GM12878 (cell line): ENCODE data around the gene UBALD2. TPM values are rescaled to one million over a fixed set of nuclear protein-coding genes. Genes with fewer than 3 reads are reported as not detected.

ENCODE experiments used
- BCL11A ChIP-seq: IDR thresholded peaks from 2 replicates; pipeline ENCODE4 v1.6.1; 2011; ENCODE audit warnings: low read depth, low read length
- BMI1 ChIP-seq: fragments of 450-650 bp; IDR thresholded peaks from 2 replicates; pipeline ENCODE4 v1.6.1; 2016; ENCODE audit warnings: mild to moderate bottlenecking, moderate library complexity, borderline replicate concordance
- CREM ChIP-seq: IDR thresholded peaks from 2 replicates; pipeline ENCODE4 v1.6.1; 2014; ENCODE audit warnings: antibody characterized with exemption, low read depth
- DPF2 ChIP-seq: fragments of 450-650 bp; IDR thresholded peaks from 2 replicates; pipeline ENCODE4 v1.6.1; 2017; ENCODE audit warnings: mild to moderate bottlenecking
- EGR1 ChIP-seq, 2 experiments: IDR thresholded peaks; 1 replicate in 1 of 2; 2 replicates in 1 of 2; pipeline ENCODE4 v1.6.1; 2011 to 2012; ENCODE audit warnings: low read depth in 2 of 2, low read length in 2 of 2, borderline replicate concordance in 1 of 2, mild to moderate bottlenecking in 1 of 2, moderate library complexity in 1 of 2
- EP300 ChIP-seq, 2 experiments: fragments of 150-350 bp in 1 of 2; IDR thresholded peaks; 2 replicates each; pipeline ENCODE4 v1.6.1; 2011 to 2012; ENCODE audit warnings: low read depth in 2 of 2, low read length in 2 of 2, borderline replicate concordance in 1 of 2, improper control_type of control experiment in 1 of 2, inconsistent platforms in 1 of 2; ENCODE audit not compliant: control insufficient read depth in 1 of 2
- IKZF1 ChIP-seq: fragments of 450-650 bp; conservative IDR thresholded peaks from 2 replicates; pipeline ENCODE4 v1.6.1; 2017; ENCODE audit warnings: antibody characterized with exemption, mild to moderate bottlenecking
- JUND ChIP-seq: IDR thresholded peaks from 2 replicates; pipeline ENCODE4 v1.6.1; 2012; ENCODE audit warnings: low read depth, mild to moderate bottlenecking, low read length, improper control_type of control experiment, moderate library complexity
- MXI1 ChIP-seq: fragments of 150-350 bp; IDR thresholded peaks from 2 replicates; pipeline ENCODE4 v1.6.1; 2011; ENCODE audit warnings: low read depth, mild to moderate bottlenecking, inconsistent platforms, low read length, improper control_type of control experiment
- NBN ChIP-seq: fragments of 450-650 bp; IDR thresholded peaks from 2 replicates; pipeline ENCODE4 v1.6.1; 2016
- POLR2A ChIP-seq: IDR thresholded peaks from 2 replicates; pipeline ENCODE4 v1.6.1; 2011; ENCODE audit warnings: low read depth, mild to moderate bottlenecking, low read length
- RB1 ChIP-seq: fragments of 450-650 bp; formaldehyde crosslinking; IDR thresholded peaks from 2 replicates; pipeline ENCODE4 v1.6.1; 2017; ENCODE audit warnings: mild to moderate bottlenecking, borderline replicate concordance
- SUPT20H ChIP-seq: IDR thresholded peaks from 2 replicates; pipeline ENCODE4 v1.6.1; 2011; ENCODE audit warnings: low read depth, mild to moderate bottlenecking, low read length, moderate library complexity, borderline replicate concordance; ENCODE audit not compliant: control insufficient read depth
- polyA plus RNA-seq, 11 experiments: library from polyadenylated mRNA; depleted of rRNA in 4 of 11; unstranded in 6 of 11; stranded (reverse) in 5 of 11; fragments of >200 nt; fragmentation: Nextera tagmentation in 4 of 11; fragmentation: Illumina TruSeq in 1 of 11; extraction: Ambion mirVana in 4 of 11; extraction: Trizol in 1 of 11; gene quantifications; 1 replicate in 1 of 11; 2 replicates in 10 of 11; pipeline versions ENCODE4 v1.2.1 to v1.2.3, GENCODE V29; 2011 to 2016; ENCODE audit warnings: inconsistent platforms in 2 of 11, missing spikeins in 2 of 11, low read depth in 1 of 11
- total RNA-seq, 4 experiments: library from RNA; depleted of rRNA in 3 of 4; stranded (reverse); fragments of >200 nt in 3 of 4; fragmentation: Illumina TruSeq in 1 of 4; extraction: Trizol in 1 of 4; gene quantifications; 2 replicates each; pipeline versions ENCODE4 v1.2.1 to v1.2.3, GENCODE V29; 2013 to 2021
- TF ChIP-seq, protein P1 (sequence below): fragments of 450-650 bp; IDR thresholded peaks from 2 replicates; pipeline ENCODE4 v1.6.1; 2017; ENCODE audit warnings: mild to moderate bottlenecking, moderate library complexity
- TF ChIP-seq, protein P2 (sequence below): IDR thresholded peaks from 2 replicates; pipeline ENCODE4 v1.6.1; 2012; ENCODE audit warnings: low read depth, low read length, improper control_type of control experiment
- TF ChIP-seq, protein P3 (sequence below): IDR thresholded peaks from 2 replicates; pipeline ENCODE4 v1.6.1; 2011; ENCODE audit warnings: borderline replicate concordance, low read depth, mild to moderate bottlenecking, moderate library complexity, mixed read lengths, low read length; ENCODE audit not compliant: insufficient read depth; ENCODE audit errors: extremely low read length
- TF ChIP-seq, protein P4 (sequence below): IDR thresholded peaks from 2 replicates; pipeline ENCODE4 v1.6.1; 2012; ENCODE audit warnings: improper control_type of control experiment, low read depth, low read length; ENCODE audit not compliant: insufficient replicate concordance

Gene UBALD2
- total and polyA plus RNA-seq, 10 of the 15 experiments (the other 5 are each of a cell fraction or from before 2014, with no cell fraction given): 2.8 to 165 (median 20.6) TPM

DNA sequence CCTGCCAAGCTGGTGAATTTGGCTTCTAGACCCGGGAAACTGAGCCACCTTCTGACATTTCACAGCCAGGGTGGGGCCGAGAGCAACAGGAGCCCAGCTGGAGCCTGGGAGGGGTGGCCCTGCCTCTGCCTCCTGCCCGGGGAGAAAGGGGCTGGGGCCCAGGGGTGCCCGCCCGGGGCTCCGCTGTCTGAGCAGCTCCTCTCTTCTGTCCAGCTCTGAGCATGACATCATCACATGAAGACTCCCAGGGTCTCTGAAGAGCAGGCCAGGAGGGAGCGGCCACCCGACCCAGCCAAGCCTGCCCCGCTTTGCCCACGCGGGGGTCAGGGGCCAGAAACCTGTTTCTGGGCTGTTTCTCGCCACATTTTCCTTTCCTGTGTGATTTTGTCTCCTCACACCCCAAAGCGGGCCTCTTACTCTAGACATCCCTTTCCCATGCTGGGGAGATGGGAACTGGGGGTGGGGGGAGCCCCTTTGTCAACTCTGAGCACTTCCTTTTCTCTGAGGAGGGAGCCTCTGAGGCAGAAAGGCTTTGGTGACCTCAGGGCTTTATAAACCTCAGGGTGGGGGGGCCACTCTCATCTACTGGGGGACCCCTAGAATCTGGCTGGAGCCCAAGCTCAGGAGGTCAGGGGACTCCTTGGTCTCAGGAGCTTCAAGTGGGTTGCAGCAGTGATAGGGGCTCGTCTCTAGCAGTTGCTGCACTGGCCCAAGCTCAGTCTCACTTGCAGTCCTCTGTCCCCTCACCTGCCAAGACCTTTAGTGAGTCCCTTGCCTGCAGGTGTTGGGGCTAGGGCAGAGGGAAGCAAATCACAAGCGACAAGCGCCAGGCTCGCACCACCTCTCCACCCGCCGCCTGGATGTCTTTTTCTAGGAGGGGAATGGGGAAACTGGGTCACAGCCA is 7.6 kb downstream of the UBALD2 start (continued):
- TF ChIP-seq, protein P1, sequence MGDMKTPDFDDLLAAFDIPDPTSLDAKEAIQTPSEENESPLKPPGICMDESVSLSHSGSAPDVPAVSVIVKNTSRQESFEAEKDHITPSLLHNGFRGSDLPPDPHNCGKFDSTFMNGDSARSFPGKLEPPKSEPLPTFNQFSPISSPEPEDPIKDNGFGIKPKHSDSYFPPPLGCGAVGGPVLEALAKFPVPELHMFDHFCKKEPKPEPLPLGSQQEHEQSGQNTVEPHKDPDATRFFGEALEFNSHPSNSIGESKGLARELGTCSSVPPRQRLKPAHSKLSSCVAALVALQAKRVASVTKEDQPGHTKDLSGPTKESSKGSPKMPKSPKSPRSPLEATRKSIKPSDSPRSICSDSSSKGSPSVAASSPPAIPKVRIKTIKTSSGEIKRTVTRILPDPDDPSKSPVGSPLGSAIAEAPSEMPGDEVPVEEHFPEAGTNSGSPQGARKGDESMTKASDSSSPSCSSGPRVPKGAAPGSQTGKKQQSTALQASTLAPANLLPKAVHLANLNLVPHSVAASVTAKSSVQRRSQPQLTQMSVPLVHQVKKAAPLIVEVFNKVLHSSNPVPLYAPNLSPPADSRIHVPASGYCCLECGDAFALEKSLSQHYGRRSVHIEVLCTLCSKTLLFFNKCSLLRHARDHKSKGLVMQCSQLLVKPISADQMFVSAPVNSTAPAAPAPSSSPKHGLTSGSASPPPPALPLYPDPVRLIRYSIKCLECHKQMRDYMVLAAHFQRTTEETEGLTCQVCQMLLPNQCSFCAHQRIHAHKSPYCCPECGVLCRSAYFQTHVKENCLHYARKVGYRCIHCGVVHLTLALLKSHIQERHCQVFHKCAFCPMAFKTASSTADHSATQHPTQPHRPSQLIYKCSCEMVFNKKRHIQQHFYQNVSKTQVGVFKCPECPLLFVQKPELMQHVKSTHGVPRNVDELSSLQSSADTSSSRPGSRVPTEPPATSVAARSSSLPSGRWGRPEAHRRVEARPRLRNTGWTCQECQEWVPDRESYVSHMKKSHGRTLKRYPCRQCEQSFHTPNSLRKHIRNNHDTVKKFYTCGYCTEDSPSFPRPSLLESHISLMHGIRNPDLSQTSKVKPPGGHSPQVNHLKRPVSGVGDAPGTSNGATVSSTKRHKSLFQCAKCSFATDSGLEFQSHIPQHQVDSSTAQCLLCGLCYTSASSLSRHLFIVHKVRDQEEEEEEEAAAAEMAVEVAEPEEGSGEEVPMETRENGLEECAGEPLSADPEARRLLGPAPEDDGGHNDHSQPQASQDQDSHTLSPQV: no peak
- TF ChIP-seq, protein P2, sequence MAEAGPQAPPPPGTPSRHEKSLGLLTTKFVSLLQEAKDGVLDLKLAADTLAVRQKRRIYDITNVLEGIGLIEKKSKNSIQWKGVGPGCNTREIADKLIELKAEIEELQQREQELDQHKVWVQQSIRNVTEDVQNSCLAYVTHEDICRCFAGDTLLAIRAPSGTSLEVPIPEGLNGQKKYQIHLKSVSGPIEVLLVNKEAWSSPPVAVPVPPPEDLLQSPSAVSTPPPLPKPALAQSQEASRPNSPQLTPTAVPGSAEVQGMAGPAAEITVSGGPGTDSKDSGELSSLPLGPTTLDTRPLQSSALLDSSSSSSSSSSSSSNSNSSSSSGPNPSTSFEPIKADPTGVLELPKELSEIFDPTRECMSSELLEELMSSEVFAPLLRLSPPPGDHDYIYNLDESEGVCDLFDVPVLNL: no peak
- TF ChIP-seq SUPT20H (no peak), BMI1 (no peak), MXI1 (no peak), DPF2 (peak; percentile 78), IKZF1 (peak; percentile 90), NBN (peak; percentile 11), JUND (no peak), CREM (peak; percentile 71; the same call in 1 of the 2 replicates), EP300 (IDR thresholded peaks at IDR 0.05; ENCODE audit: borderline replicate concordance in 1 of 2, control insufficient read depth in 1 of 2, low read depth in 2 of 2, low read length in 2 of 2) (peak; percentile 30 to 35; a peak in 1 of 4 replicates), BCL11A (0 out of 2 replicates have a peak, but pooled peaks have one; percentile 10), EGR1 (IDR thresholded peaks at IDR 0.05; ENCODE audit: borderline replicate concordance in 1 of 2, low read depth in 2 of 2, low read length in 2 of 2) (peak in 1 of 2 experiments; percentile 97; a peak in 2 of 3 replicates), RB1 (no peak), POLR2A (peak; percentile 71)
- TF ChIP-seq, protein P3, sequence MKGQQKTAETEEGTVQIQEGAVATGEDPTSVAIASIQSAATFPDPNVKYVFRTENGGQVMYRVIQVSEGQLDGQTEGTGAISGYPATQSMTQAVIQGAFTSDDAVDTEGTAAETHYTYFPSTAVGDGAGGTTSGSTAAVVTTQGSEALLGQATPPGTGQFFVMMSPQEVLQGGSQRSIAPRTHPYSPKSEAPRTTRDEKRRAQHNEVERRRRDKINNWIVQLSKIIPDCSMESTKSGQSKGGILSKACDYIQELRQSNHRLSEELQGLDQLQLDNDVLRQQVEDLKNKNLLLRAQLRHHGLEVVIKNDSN: no peak
- TF ChIP-seq, protein P4, sequence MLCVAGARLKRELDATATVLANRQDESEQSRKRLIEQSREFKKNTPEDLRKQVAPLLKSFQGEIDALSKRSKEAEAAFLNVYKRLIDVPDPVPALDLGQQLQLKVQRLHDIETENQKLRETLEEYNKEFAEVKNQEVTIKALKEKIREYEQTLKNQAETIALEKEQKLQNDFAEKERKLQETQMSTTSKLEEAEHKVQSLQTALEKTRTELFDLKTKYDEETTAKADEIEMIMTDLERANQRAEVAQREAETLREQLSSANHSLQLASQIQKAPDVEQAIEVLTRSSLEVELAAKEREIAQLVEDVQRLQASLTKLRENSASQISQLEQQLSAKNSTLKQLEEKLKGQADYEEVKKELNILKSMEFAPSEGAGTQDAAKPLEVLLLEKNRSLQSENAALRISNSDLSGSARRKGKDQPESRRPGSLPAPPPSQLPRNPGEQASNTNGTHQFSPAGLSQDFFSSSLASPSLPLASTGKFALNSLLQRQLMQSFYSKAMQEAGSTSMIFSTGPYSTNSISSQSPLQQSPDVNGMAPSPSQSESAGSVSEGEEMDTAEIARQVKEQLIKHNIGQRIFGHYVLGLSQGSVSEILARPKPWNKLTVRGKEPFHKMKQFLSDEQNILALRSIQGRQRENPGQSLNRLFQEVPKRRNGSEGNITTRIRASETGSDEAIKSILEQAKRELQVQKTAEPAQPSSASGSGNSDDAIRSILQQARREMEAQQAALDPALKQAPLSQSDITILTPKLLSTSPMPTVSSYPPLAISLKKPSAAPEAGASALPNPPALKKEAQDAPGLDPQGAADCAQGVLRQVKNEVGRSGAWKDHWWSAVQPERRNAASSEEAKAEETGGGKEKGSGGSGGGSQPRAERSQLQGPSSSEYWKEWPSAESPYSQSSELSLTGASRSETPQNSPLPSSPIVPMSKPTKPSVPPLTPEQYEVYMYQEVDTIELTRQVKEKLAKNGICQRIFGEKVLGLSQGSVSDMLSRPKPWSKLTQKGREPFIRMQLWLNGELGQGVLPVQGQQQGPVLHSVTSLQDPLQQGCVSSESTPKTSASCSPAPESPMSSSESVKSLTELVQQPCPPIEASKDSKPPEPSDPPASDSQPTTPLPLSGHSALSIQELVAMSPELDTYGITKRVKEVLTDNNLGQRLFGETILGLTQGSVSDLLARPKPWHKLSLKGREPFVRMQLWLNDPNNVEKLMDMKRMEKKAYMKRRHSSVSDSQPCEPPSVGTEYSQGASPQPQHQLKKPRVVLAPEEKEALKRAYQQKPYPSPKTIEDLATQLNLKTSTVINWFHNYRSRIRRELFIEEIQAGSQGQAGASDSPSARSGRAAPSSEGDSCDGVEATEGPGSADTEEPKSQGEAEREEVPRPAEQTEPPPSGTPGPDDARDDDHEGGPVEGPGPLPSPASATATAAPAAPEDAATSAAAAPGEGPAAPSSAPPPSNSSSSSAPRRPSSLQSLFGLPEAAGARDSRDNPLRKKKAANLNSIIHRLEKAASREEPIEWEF: peak; percentile 43
- TF ChIP-seq, all 136 proteins: peak for 32
